NAMALWA (cell line): Measurements from ENCODE around the gene SEC11C.

Source experiments
- DNase-seq: peaks from one replicate; pipeline ENCODE4 v3.0.0-alpha.2; 2015; ENCODE audit warnings: low spot score

SEC11C gene

GRCh38 chr18:59144483-59144882 lies 4.8 kb downstream of the SEC11C start:
- DNase-seq, result no peak

- DNase-seq, result no peak
Observed at GRCh38 chr18:59145055-59145454, 5.4 kb downstream of the SEC11C start.

- DNase-seq, result no peak
Observed at GRCh38 chr18:59148192-59148591, 8.5 kb downstream of the SEC11C start.

GRCh38 chr18:59149007-59149406 lies 9.3 kb downstream of the SEC11C start:
- no peak for DNase-seq

- no peak for DNase-seq
Observed at GRCh38 chr18:59149416-59149815, 9.7 kb downstream of the SEC11C start.

- DNase-seq, result no peak
Observed at GRCh38 chr18:59150236-59150635, 10.6 kb downstream of the SEC11C start.

- no peak for DNase-seq
Observed at GRCh38 chr18:59155153-59155552, 15.5 kb downstream of the SEC11C start.

- DNase-seq, result no peak
Observed at GRCh38 chr18:59156316-59156715, 16.6 kb downstream of the SEC11C start.

GRCh38 chr18:59159265-59159664 lies 19.6 kb downstream of the SEC11C start:
- no peak for DNase-seq

GRCh38 chr18:59159986-59160385 lies 20.3 kb downstream of the SEC11C start:
- DNase-seq, result no peak

- no peak for DNase-seq
Observed at GRCh38 chr18:59172664-59173249, 33.1 kb downstream of the SEC11C start.

GRCh38 chr18:59177485-59177884 lies 37.8 kb downstream of the SEC11C start:
- no peak for DNase-seq

GRCh38 chr18:59180150-59180845 lies 40.6 kb downstream of the SEC11C start:
- DNase-seq, result no peak

GRCh38 chr18:59182673-59183072 lies 43.0 kb downstream of the SEC11C start:
- DNase-seq, result no peak

- DNase-seq, result no peak
Observed at GRCh38 chr18:59189008-59189407, 49.3 kb downstream of the SEC11C start.

GRCh38 chr18:59189746-59190145 lies 50.1 kb downstream of the SEC11C start:
- DNase-seq, result no peak

GRCh38 chr18:59196161-59196725 lies 56.6 kb downstream of the SEC11C start:
- no peak for DNase-seq

- no peak for DNase-seq
Observed at GRCh38 chr18:59197636-59198035, 58.0 kb downstream of the SEC11C start.

- DNase-seq, result no peak
Observed at GRCh38 chr18:59198215-59198614, 58.5 kb downstream of the SEC11C start.

GRCh38 chr18:59200787-59201186 lies 61.1 kb downstream of the SEC11C start:
- no peak for DNase-seq

GRCh38 chr18:59202258-59202820 lies 62.7 kb downstream of the SEC11C start:
- DNase-seq, result no peak

- no peak for DNase-seq
Observed at GRCh38 chr18:59207506-59207905, 67.8 kb downstream of the SEC11C start.
